ENCODE results near the gene PKD1L1. TPM values are rescaled to one million over a fixed set of nuclear protein-coding genes. Genes with fewer than 3 reads are reported as not detected.
"Not testable (repeated sequence)": the region's sequence is repeated elsewhere in the genome, so short reads cannot be mapped to it uniquely, and the experiment has no call there.

The PKD1L1 gene
- total RNA-seq, 1 donor from 2014 or later, result 0.40 TPM

- no peak overlapping the region for H3K4me3 Mint-ChIP-seq
- H3K9me3 Mint-ChIP-seq, result peaks cover under 1% of the 10 kb centered on the region
- ChIA-PET POLR2A (no interaction called here), CTCF (interaction anchor here (1.1 to 4.4 kb wide), 2 partner anchors 7 to 14 kb away, joined by 5 to 21 read pairs; no protein-coding TSS in a partner anchor)
- peaks cover 5% of the 10 kb centered on the region for H3K27me3 Mint-ChIP-seq
- DNase-seq (no peak), ATAC-seq (ENCODE audit: low read depth) (no peak)
- intact Hi-C loops (cut with micrococcal nuclease), result no loop called here
- H3K36me3 Mint-ChIP-seq (ENCODE audit: low read depth), result no peaks in the 10 kb centered on the region
- H3K4me1 Mint-ChIP-seq, result peaks cover 28% of the 10 kb centered on the region
- no peak for TF ChIP-seq CTCF (IDR thresholded peaks at IDR 0.05)
- H3K27ac Mint-ChIP-seq, result no peak overlapping the region
Measured at GRCh38 chr7:47931005-47932004, 17.0 kb downstream of the PKD1L1 start.

GRCh38 chr7:47924266-47924665 lies 24.0 kb downstream of the PKD1L1 start:
- no peak overlapping the region for H3K4me3 Mint-ChIP-seq
- peaks cover 5% of the 10 kb centered on the region for H3K9me3 Mint-ChIP-seq
- intact Hi-C loops (cut with micrococcal nuclease), result no loop called here
- H3K27me3 Mint-ChIP-seq, result peaks cover 6% of the 10 kb centered on the region
- no peak for ATAC-seq (ENCODE audit: low read depth)
- peaks cover 14% of the 10 kb centered on the region for H3K4me1 Mint-ChIP-seq
- no peak overlapping the region for H3K27ac Mint-ChIP-seq
- CTCF ChIA-PET, result no interaction called here
- no peaks in the 10 kb centered on the region for H3K36me3 Mint-ChIP-seq (ENCODE audit: low read depth)
- DNase-seq, result no peak
- POLR2A ChIA-PET, result no interaction called here
- TF ChIP-seq CTCF (IDR thresholded peaks at IDR 0.05), result no peak

- H3K27me3 Mint-ChIP-seq; intact Hi-C loops (cut with micrococcal nuclease); POLR2A ChIA-PET; H3K4me1 Mint-ChIP-seq; CTCF ChIA-PET; ATAC-seq (ENCODE audit: low read depth); H3K27ac Mint-ChIP-seq; H3K4me3 Mint-ChIP-seq; H3K9me3 Mint-ChIP-seq; DNase-seq; H3K36me3 Mint-ChIP-seq (ENCODE audit: low read depth): not testable (repeated sequence)
Measured at GRCh38 chr7:47923081-47923875, 25.0 kb downstream of the PKD1L1 start.

- H3K27me3 Mint-ChIP-seq; H3K4me3 Mint-ChIP-seq; H3K4me1 Mint-ChIP-seq; DNase-seq; intact Hi-C loops (cut with micrococcal nuclease); ATAC-seq (ENCODE audit: low read depth); POLR2A ChIA-PET; H3K36me3 Mint-ChIP-seq (ENCODE audit: low read depth); H3K9me3 Mint-ChIP-seq; H3K27ac Mint-ChIP-seq: not testable (repeated sequence)
- CTCF ChIA-PET, result interaction anchor here (1.7 kb wide), 1 partner anchor 29 kb away, joined by 6 read pairs; no protein-coding TSS in a partner anchor
Measured at GRCh38 chr7:47916514-47916913, 31.8 kb downstream of the PKD1L1 start.

- ChIA-PET POLR2A (no interaction called here), CTCF (interaction anchor here (1.7 kb wide), 1 partner anchor 29 kb away, joined by 6 read pairs; no protein-coding TSS in a partner anchor)
- DNase-seq (no peak), ATAC-seq (ENCODE audit: low read depth) (no peak)
- Mint-ChIP-seq H3K4me1 (no peaks in the 10 kb centered on the region), H3K4me3 (no peak overlapping the region), H3K27ac (no peak overlapping the region), H3K36me3 (ENCODE audit: low read depth) (no peaks in the 10 kb centered on the region), H3K27me3 (no peaks in the 10 kb centered on the region), H3K9me3 (no peaks in the 10 kb centered on the region)
- intact Hi-C loops (cut with micrococcal nuclease), result no loop called here
- no peak for TF ChIP-seq CTCF (IDR thresholded peaks at IDR 0.05)
Measured at GRCh38 chr7:47915616-47915976, 32.7 kb downstream of the PKD1L1 start.

Data from activated B cell treated with CpG ODN at 0.5 μM for 24 hours (primary cell).